Measurements from ENCODE around the gene ADNP. TPM values are rescaled to one million over a fixed set of nuclear protein-coding genes. Genes with fewer than 3 reads are reported as not detected.
"Not testable (repeated sequence)": the region's sequence is repeated elsewhere in the genome, so short reads cannot be mapped to it uniquely, and the experiment has no call there.

ADNP gene
- total RNA-seq (10 to 100 TPM; 57.4 to 66.8 (median 61.7) TPM), total RNA-seq (80.8 to 147 (median 106) reads per million in 29 experiments)
- 72.1 TPM for total RNA-seq (2013)

- ATAC-seq (replicated peaks in 1 of 4) (peak; percentile 71 to 76 (median 73)), DNase-seq (peak; percentile 73 to 95 (median 87))
- Mint-ChIP-seq H3K36me3 (peaks cover 35% of the 10 kb centered on the region), H3K27ac (peak within 1 kb of the TSS; percentile 97 to 98), H3K4me1 (peaks cover 37 to 42% (median 40%) of the 10 kb centered on the region in 3 donors), H3K4me3 (peak within 1 kb of the TSS; percentile 86 to 96 (median 87)), H3K27me3 (no peaks in the 10 kb centered on the region), H3K9me3 (no peaks in the 10 kb centered on the region)
- H3K27me3 ChIP-seq (replicated peaks in 1 of 2; ENCODE audit: control insufficient read depth in 2 of 2, extremely low read depth in 1 of 2, insufficient read depth in 2 of 2, low read length in 1 of 2), result no peaks in the 10 kb centered on the region
- no peaks in the 10 kb centered on the region for H3K9me3 ChIP-seq
- H3K4me1 ChIP-seq (ENCODE audit: control insufficient read depth in 1 of 2, extremely low read depth in 1 of 2, insufficient read depth in 2 of 2, low read length in 2 of 2), result peaks cover 25 to 33% of the 10 kb centered on the region in 2 experiments
- under 1% methylated on average over 40 of the region's 58 CpGs for WGBS (ENCODE audit: insufficient coverage)
- ChIA-PET CTCF (interaction anchor here (0.6 to 4.1 kb wide), 15 partner anchors 10 to 623 kb away, joined by 3 to 56 read pairs (median 5); partner anchors contain the start of genes BCAS4 (in 1 of the 2), DPM1 (in 1 of the 2) and MOCS3 (in 1 of the 2)), POLR2A (interaction anchor here (0.6 to 2.1 kb wide), 10 partner anchors 11 to 1255 kb away, joined by 3 to 41 read pairs (median 6); partner anchors contain the start of genes DPM1 (in 2 of the 2), MOCS3 (in 2 of the 2) and BCAS4 (in 1 of the 2))
- peak within 1 kb of the TSS; percentile 91 to 95 for H3K4me3 ChIP-seq (ENCODE audit: control insufficient read depth in 1 of 2, extremely low read depth in 1 of 2, low read length in 1 of 2)
- peaks cover 0 to 25% of the 10 kb centered on the region in 2 donors for H3K36me3 ChIP-seq (ENCODE audit: control insufficient read depth in 2 of 2, extremely low read depth in 1 of 2, insufficient read depth in 1 of 2, low read length in 1 of 2)
- H3K27ac ChIP-seq (ENCODE audit: low read length), result peak within 1 kb of the TSS; percentile 100
These were observed at the start of gene ADNP for GRCh38 chr20:50931306-50932015. Gene ADNP, minus strand, starts transcription at chr20:50931437. Its CDS starts 27,441 bp downstream, at chr20:50903996.

- Histone ChIP-seq H3K4me3 (ENCODE audit: control insufficient read depth in 1 of 2, extremely low read depth in 1 of 2, low read length in 1 of 2) (no peak overlapping the region), H3K9me3 (no peaks in the 10 kb centered on the region), H3K27me3 (replicated peaks in 1 of 2; ENCODE audit: control insufficient read depth in 2 of 2, extremely low read depth in 1 of 2, insufficient read depth in 2 of 2, low read length in 1 of 2) (peaks cover 0 to 43% of the 10 kb centered on the region in 2 experiments), H3K27ac (ENCODE audit: low read length) (no peak overlapping the region), H3K36me3 (ENCODE audit: control insufficient read depth in 2 of 2, extremely low read depth in 1 of 2, insufficient read depth in 1 of 2, low read length in 1 of 2) (no peaks in the 10 kb centered on the region), H3K4me1 (ENCODE audit: control insufficient read depth in 1 of 2, extremely low read depth in 1 of 2, insufficient read depth in 2 of 2, low read length in 2 of 2) (peaks cover 0 to 4% of the 10 kb centered on the region in 2 experiments)
- ATAC-seq (replicated peaks in 1 of 4), result no peak
- peaks cover 4% of the 10 kb centered on the region in 3 donors for H3K4me1 Mint-ChIP-seq
- no peak overlapping the region for H3K4me3 Mint-ChIP-seq
- no peaks in the 10 kb centered on the region for H3K36me3 Mint-ChIP-seq
- ChIA-PET POLR2A (no interaction called here), CTCF (no interaction called here)
- H3K27ac Mint-ChIP-seq, result no peak overlapping the region
- DNase-seq, result no peak
- no peaks in the 10 kb centered on the region for H3K9me3 Mint-ChIP-seq
- H3K27me3 Mint-ChIP-seq, result peaks cover 43 to 57% of the 10 kb centered on the region in 2 donors
- WGBS (ENCODE audit: insufficient coverage), result 56% methylated on average over 1 of the region's 8 CpGs
These were observed 48.9 kb upstream of the ADNP start for GRCh38 chr20:50980071-50980681.

- CTCF ChIA-PET; ATAC-seq (replicated peaks in 1 of 4); H3K36me3 ChIP-seq (ENCODE audit: control insufficient read depth in 2 of 2, extremely low read depth in 1 of 2, insufficient read depth in 1 of 2, low read length in 1 of 2); H3K27ac ChIP-seq (ENCODE audit: low read length); H3K9me3 ChIP-seq; H3K4me3 Mint-ChIP-seq; H3K4me1 Mint-ChIP-seq; H3K9me3 Mint-ChIP-seq; H3K36me3 Mint-ChIP-seq; H3K27ac Mint-ChIP-seq; DNase-seq; H3K4me1 ChIP-seq (ENCODE audit: control insufficient read depth in 1 of 2, extremely low read depth in 1 of 2, insufficient read depth in 2 of 2, low read length in 2 of 2); H3K4me3 ChIP-seq (ENCODE audit: control insufficient read depth in 1 of 2, extremely low read depth in 1 of 2, low read length in 1 of 2); POLR2A ChIA-PET: not testable (repeated sequence)
- peaks cover 0 to 38% of the 10 kb centered on the region in 2 experiments for H3K27me3 ChIP-seq (replicated peaks in 1 of 2; ENCODE audit: control insufficient read depth in 2 of 2, extremely low read depth in 1 of 2, insufficient read depth in 2 of 2, low read length in 1 of 2)
- WGBS (ENCODE audit: insufficient coverage), result 100% methylated on average over 2 of the region's 4 CpGs
- H3K27me3 Mint-ChIP-seq, result peaks cover 40 to 48% of the 10 kb centered on the region in 2 donors
These were observed 47.3 kb upstream of the ADNP start for GRCh38 chr20:50978533-50978932.

- Histone ChIP-seq H3K36me3 (ENCODE audit: control insufficient read depth in 2 of 2, extremely low read depth in 1 of 2, insufficient read depth in 1 of 2, low read length in 1 of 2) (no peaks in the 10 kb centered on the region), H3K4me3 (ENCODE audit: control insufficient read depth in 1 of 2, extremely low read depth in 1 of 2, low read length in 1 of 2) (no peak overlapping the region), H3K4me1 (ENCODE audit: control insufficient read depth in 1 of 2, extremely low read depth in 1 of 2, insufficient read depth in 2 of 2, low read length in 2 of 2) (peaks cover 0 to 4% of the 10 kb centered on the region in 2 experiments), H3K27me3 (replicated peaks in 1 of 2; ENCODE audit: control insufficient read depth in 2 of 2, extremely low read depth in 1 of 2, insufficient read depth in 2 of 2, low read length in 1 of 2) (peaks cover 0 to 36% of the 10 kb centered on the region in 2 experiments), H3K27ac (ENCODE audit: low read length) (no peak overlapping the region), H3K9me3 (no peaks in the 10 kb centered on the region)
- no peak for DNase-seq
- H3K4me1 Mint-ChIP-seq, result peaks cover 4% of the 10 kb centered on the region in 3 donors
- POLR2A ChIA-PET, result interaction anchor here in 1 of 2 donors (0.6 kb wide), 1 partner anchor 894 kb away, joined by 3 read pairs; no protein-coding TSS in a partner anchor
- H3K4me3 Mint-ChIP-seq, result no peak overlapping the region
- 77% methylated on average over 17 of the region's 20 CpGs for WGBS (ENCODE audit: insufficient coverage)
- CTCF ChIA-PET, result interaction anchor here in 1 of 2 donors (0.6 kb wide), 1 partner anchor 255 kb away, joined by 4 read pairs; no protein-coding TSS in a partner anchor
- H3K27ac Mint-ChIP-seq, result no peak overlapping the region
- no peaks in the 10 kb centered on the region for H3K9me3 Mint-ChIP-seq
- H3K36me3 Mint-ChIP-seq, result no peaks in the 10 kb centered on the region
- peaks cover 40 to 47% of the 10 kb centered on the region in 2 donors for H3K27me3 Mint-ChIP-seq
- no peak for ATAC-seq (replicated peaks in 1 of 4)
These were observed 46.1 kb upstream of the ADNP start for GRCh38 chr20:50977066-50978021.

GRCh38 chr20:50975701-50976330 lies 44.6 kb upstream of the ADNP start:
- CTCF ChIA-PET, result no interaction called here
- Histone ChIP-seq H3K27ac (ENCODE audit: low read length) (no peak overlapping the region), H3K27me3 (replicated peaks in 1 of 2; ENCODE audit: control insufficient read depth in 2 of 2, extremely low read depth in 1 of 2, insufficient read depth in 2 of 2, low read length in 1 of 2) (peaks cover 0 to 27% of the 10 kb centered on the region in 2 experiments), H3K9me3 (no peaks in the 10 kb centered on the region), H3K4me1 (ENCODE audit: control insufficient read depth in 1 of 2, extremely low read depth in 1 of 2, insufficient read depth in 2 of 2, low read length in 2 of 2) (no peaks in the 10 kb centered on the region), H3K36me3 (ENCODE audit: control insufficient read depth in 2 of 2, extremely low read depth in 1 of 2, insufficient read depth in 1 of 2, low read length in 1 of 2) (no peaks in the 10 kb centered on the region), H3K4me3 (ENCODE audit: control insufficient read depth in 1 of 2, extremely low read depth in 1 of 2, low read length in 1 of 2) (no peak overlapping the region)
- no peak for DNase-seq
- Mint-ChIP-seq H3K36me3 (no peaks in the 10 kb centered on the region), H3K9me3 (no peaks in the 10 kb centered on the region), H3K4me3 (no peak overlapping the region), H3K27ac (no peak overlapping the region), H3K4me1 (peaks cover 0 to 4% (median 2%) of the 10 kb centered on the region in 3 donors), H3K27me3 (peaks cover 35 to 41% of the 10 kb centered on the region in 2 donors)
- no peak for ATAC-seq (replicated peaks in 1 of 4)
- 94% methylated on average over 10 of the region's 10 CpGs for WGBS (ENCODE audit: insufficient coverage)
- POLR2A ChIA-PET, result no interaction called here

All from T-cell (primary cell).